Stimulated activated naive CD4-positive, alpha-beta T cell treated with Interleukin-2 at 50 U/mL for 16 hours (primary cell): ENCODE results near the gene VPS11.
"Not testable (repeated sequence)": the region's sequence is repeated elsewhere in the genome, so short reads cannot be mapped to it uniquely, and the experiment has no call there.

ENCODE experiments used
- DNase-seq: peaks from one replicate; lab custom pipeline; 2025; lab: John Stamatoyannopoulos, UW

The VPS11 gene

DNA sequence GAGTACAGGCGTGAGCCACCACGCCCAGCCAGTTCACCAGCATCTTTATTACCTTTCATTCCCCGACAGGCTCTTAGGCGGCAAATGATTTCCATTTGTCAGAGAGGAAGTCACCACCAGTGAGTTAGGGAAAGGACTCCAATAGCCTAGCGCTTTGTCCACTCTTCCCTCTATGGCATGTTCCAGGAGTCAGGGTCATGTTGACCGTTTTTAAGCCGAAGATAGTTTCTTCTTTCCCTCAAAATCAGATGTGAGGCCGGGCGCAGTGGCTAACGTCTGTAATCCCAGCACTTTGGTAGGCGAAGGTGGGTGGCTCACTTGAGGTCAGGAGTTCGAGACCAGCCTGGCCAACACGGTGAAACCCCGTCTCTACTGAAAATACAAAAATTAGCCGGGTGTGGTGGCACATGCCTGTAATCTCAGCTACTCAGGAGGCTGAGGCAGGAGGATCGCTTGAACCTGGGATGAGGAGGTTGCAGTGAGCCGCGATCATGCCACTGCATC is 35.6 kb downstream of the VPS11 start:
- not testable (repeated sequence) for DNase-seq

- no peak for DNase-seq
Observed at GRCh38 chr11:119103793-119104192, 36.2 kb downstream of the VPS11 start.

DNA sequence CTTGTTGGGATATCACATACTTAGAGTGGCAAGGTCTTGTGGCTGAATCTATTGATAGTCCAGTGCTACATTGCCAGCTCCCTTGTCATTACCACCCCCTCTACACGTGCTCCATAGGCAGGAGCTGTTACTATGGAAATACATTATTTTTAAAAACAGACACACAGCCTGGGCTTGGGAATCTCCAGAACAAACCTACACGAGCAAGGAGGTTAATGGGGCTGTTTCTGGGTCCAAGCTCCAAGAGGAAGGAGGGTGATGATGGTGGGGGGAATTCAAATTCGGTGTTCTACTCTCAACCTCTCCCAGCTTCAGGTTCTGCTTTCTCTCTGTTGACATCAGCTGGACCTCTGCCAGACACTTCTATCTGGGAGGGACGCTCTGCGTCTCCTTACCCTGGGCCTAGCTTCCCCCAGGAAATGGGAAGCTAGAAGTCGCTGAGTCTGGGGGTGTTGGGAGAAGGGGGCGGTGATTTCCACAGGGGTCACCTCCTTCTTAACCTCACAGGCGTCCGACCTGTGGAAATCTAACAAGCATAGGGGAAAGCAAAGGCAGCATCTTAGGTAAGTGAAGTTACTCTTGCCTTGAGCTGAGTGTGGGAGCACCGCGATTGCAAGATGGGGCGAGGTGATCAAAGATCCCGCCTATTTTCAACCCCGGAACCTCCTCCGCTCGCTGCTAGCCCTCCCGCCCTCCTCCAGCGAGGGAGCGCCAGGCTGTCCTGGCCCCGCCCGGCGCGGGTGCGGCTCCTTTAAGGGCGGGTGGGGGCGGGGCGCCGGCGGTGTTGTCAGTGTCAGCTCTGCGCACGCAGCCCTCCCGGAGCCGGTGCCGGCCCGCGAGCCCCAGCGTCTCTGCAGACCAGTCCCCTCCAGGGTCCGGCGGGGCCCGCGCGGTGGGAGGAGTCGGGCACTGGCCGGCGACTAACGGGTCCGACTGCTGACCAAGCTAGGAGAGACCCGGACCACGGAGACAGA is 39.2 kb downstream of the VPS11 start, which contains the start of gene C2CD2L:
C2CD2L (plus strand) TSS at position 781 of the 974 bp plus-strand sequence. CDS start 398 bp downstream, outside the sequence.
- peak; percentile 90 for DNase-seq

DNA sequence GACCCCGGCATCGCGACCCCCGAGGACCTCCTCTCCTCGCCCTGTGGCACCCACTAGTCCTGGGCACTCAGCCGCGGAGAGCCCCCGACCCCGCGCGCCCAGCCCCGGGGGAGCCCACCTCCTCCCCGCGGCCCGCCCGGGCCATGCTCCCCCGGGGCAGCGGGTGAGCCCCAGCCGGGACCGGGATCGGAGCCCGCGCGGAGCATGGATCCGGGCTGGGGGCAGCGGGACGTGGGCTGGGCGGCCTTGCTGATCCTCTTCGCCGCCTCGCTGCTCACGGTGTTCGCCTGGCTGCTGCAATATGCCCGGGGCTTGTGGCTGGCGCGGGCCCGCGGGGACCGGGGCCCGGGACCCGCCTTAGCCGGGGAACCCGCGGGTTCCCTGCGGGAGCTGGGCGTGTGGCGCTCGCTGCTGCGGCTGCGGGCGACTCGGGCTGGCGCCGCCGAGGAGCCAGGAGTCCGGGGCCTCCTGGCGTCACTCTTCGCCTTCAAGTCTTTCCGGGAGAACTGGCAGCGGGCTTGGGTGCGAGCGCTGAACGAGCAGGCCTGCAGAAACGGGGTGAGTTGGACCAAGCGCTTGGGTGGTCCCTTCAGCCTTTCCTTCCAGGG is 40.0 kb downstream of the VPS11 start:
- DNase-seq: peak; percentile 6

- peak; percentile 26 for DNase-seq
Observed at GRCh38 chr11:119108146-119108856, 40.7 kb downstream of the VPS11 start.

GRCh38 chr11:119108857-119109221 is 41.2 kb downstream of the VPS11 start:
- no peak for DNase-seq

DNA sequence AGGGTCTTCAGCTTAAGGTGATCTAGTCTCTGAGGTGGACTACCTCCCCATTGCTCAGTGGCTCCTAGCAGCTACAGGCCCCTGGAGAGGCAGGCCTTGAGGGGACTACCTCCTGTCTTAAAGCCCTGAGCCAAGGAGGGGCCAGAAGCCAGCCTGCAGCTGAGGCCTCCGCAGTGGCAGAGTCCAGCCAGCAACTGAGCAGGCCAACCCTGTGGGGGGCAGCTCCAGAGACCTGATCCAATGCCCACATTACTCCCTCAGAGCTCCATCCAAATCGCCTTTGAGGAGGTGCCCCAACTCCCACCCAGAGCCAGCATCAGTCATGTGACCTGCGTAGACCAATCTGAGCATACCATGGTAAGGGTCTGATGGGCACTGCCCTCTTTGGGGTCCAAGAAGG is 42.2 kb downstream of the VPS11 start:
- DNase-seq: no peak

- DNase-seq: no peak
Observed at GRCh38 chr11:119110439-119110838, 42.8 kb downstream of the VPS11 start.

GRCh38 chr11:119111361-119111925 is 43.8 kb downstream of the VPS11 start:
- DNase-seq: no peak

GRCh38 chr11:119112314-119113020 is 44.8 kb downstream of the VPS11 start:
- no peak for DNase-seq

GRCh38 chr11:119113716-119114115 is 46.1 kb downstream of the VPS11 start:
- DNase-seq: no peak

GRCh38 chr11:119114351-119114750 is 46.7 kb downstream of the VPS11 start:
- DNase-seq: no peak

GRCh38 chr11:119115484-119116234 is 48.0 kb downstream of the VPS11 start:
- peak; percentile 4 for DNase-seq

DNA sequence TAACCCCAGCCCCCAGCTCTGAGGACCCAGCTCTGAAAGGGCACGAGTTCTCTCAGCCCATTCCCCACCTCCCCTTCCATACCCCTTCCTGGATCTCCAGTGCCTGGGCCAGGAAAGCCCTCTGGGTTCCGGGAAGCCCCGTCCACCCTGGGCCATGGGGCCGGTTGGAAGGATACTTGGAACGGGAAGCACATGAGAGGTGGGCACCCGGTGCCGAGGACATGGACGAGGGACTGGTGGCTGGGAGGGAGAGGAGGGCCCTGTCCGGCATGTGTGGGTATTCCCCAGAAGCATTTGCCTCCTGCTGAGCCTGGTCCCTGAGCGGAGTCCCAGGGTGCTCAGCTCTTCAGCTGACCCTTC is 48.6 kb downstream of the VPS11 start:
- DNase-seq: no peak

- DNase-seq: no peak
Observed at GRCh38 chr11:119116601-119117000, 49.0 kb downstream of the VPS11 start.

- no peak for DNase-seq
Observed at GRCh38 chr11:119117004-119117706, 49.5 kb downstream of the VPS11 start.

- no peak for DNase-seq
Observed at GRCh38 chr11:119118227-119118626, 50.6 kb downstream of the VPS11 start.

DNA sequence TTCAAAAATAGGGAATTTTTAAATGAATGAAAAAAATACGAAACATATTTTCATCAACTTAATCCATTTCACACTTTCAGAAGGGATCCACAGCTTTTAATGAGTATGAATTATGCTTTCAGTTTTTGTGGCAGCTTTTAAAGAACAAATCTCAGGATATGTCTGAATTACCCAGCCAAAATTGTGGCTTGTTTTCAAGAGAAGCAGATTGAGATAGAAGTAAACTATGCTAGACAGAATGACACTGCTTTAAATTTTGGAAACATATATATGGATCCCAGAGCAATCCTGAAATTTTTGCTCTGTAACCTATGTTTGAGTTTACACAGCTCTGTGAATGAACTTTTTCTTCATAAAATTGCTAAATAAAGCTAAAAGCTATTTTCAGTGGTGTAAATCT is 51.3 kb downstream of the VPS11 start:
- DNase-seq: no peak

DNA sequence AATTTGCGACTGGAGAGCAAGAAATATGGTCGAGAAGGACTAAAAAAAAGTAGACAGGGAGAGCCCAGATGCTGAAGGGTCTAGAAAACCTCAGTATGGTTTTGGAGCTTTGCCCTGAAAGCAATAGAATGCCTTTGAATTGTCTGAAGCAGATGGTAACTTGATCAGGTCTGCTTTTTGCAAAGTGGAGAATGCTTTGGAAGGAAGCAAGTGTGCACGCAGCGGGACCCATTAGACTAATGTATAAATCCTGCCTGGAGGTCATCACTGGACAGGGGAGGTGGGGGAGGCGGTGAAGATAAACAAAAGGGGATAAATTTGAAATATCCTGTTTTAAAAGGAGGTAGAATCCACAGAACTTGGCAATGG is 53.0 kb downstream of the VPS11 start:
- no peak for DNase-seq
